Motor neuron (in vitro differentiated cells): ENCODE results near the gene MNDA. TPM values are rescaled to one million over a fixed set of nuclear protein-coding genes. Genes with fewer than 3 reads are reported as not detected.
"Not testable (repeated sequence)": the region's sequence is repeated elsewhere in the genome, so short reads cannot be mapped to it uniquely, and the experiment has no call there.

Source experiments
- ATAC-seq, 8 experiments: fragments of 200-7000 bp; cut with Tn5 transposase; replicated peaks in 6 of 8; 2 replicates each; pipeline ENCODE4 v1.8.0; 2021; ENCODE audit warnings: mild to moderate bottlenecking in 8 of 8, moderate library complexity in 8 of 8
- H3K27ac ChIP-seq, 2 donors: fragments of 250-450 bp; sonication (Bioruptor Pico); 2 replicates each; pipeline ENCODE4 v1.9.0; 2021; ENCODE audit warnings: antibody characterized with exemption in 2 of 2, mild to moderate bottlenecking in 2 of 2, moderate library complexity in 1 of 2
- H3K4me1 ChIP-seq, 2 donors: fragments of 250-450 bp; sonication (Bioruptor Pico); replicated peaks in 1 of 2; 2 replicates each; pipeline ENCODE4 v1.6.1; 2021; ENCODE audit warnings: antibody characterized with exemption in 2 of 2, mild to moderate bottlenecking in 2 of 2, moderate library complexity in 1 of 2
- H3K4me3 ChIP-seq, 5 donors: fragments of 250-450 bp; sonication (Bioruptor Pico); 2 replicates each; pipeline ENCODE4 v1.9.0; 2021; ENCODE audit warnings: antibody characterized with exemption in 5 of 5, mild to moderate bottlenecking in 5 of 5, moderate library complexity in 4 of 5
- WGBS, 10 experiments: fragments of 450-650 bp; shearing (Covaris generic); methylation state at CpG; one replicate each; pipeline ENCODE4 v1.0.0; 2022; 5-methylcytosine and 5-hydroxymethylcytosine counted together
- in situ Hi-C, 9 experiments: fragments of 400-800 bp; cut with MboI; loops; one replicate each; pipeline ENCODE4 v1.15.0; 2021; ENCODE audit warnings: low sequenced_read_pairs in 9 of 9, low pct_unique_long_range_greater_than_20kb in 2 of 9; ENCODE audit not compliant: unreplicated experiment in 9 of 9
- total RNA-seq, 8 experiments: library from RNA; unstranded; fragments of 300-600 nt; gene quantifications; 2 replicates each; pipeline versions ENCODE4 v1.2.3 to v1.2.4, GENCODE V29; 2022

Gene MNDA
- total RNA-seq, 8 experiments from 2014 or later: 0.22 TPM; not detected in 7

DNA sequence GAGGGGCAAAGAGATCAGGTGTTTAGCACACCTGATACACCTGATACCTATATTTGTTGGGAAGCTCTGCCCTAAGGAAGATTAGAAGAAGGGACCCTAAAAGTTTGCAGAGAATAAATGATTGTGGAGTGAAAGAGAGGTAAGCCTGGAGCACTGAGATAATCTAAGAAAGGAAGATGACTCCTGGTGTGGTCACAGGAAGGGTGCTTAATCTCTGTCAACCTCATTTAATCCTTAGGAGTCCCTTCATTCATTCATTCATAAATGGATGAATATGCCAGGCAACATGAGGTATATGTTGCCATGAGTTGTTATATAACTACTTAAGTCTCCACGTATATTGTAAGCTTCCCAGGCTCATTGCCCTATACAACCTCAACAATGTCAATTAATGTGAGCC is 16.2 kb upstream of the MNDA start:
- H3K4me1 ChIP-seq: no peaks in the 10 kb centered on the region
- H3K4me3 ChIP-seq: no peak overlapping the region
- no peak for ATAC-seq
- WGBS, 10 experiments: 0 to 86% (median 40%) methylated on average over 1 of the region's 1 CpG; no CpG with 5 or more reads in 1 of the 10 experiments
- in situ Hi-C loops: no loop called here
- H3K27ac ChIP-seq: no peak overlapping the region

DNA sequence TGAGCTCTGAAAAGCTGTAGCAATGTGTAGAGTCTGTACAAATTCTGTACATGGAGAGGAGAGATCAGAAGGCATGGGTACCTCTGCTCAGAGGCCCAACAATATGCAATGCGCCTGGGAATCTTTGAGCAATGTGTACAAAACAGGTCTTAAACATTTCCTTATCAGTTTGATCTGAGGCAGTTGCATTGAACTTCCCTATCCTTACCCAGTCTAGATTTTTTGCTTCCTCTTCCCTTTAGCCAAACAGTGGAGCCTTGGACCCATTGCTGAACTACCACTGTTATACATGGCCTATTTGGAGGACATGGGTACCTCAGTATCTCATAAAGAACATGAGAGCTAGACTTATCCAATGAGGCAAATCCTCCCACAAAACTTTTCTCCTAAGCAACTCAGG is 12.6 kb upstream of the MNDA start:
- 0 to 100% (median 83%) methylated on average over 1 of the region's 1 CpG; no CpG with 5 or more reads in 3 of the 10 experiments for WGBS, 10 experiments
- no peak for ATAC-seq
- Histone ChIP-seq H3K4me1 (no peaks in the 10 kb centered on the region), H3K4me3 (no peak overlapping the region), H3K27ac (no peak overlapping the region)
- in situ Hi-C loops: no loop called here

DNA sequence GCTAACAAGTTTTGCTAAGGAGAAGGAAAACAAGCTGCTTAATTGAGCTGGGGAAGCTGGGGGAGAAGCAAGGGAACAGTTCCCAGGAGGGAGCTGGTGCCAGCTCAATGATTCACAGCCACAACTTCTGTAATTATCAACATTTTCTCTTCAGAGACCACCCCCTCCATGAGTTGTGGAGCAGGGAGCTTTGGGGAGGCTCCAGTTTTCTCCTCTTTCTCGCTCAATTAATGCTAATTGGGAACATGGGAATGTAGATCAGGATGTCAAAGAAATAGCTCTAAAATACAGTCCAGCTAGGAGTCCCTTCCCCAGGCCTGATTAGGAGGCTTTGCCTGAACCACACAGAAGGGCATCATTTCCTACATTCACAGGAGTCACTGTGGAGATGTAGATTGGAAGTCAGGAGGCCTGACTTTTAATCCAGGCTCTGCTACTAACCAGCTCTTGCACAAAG is 12.1 kb upstream of the MNDA start:
- Histone ChIP-seq H3K4me1 (no peaks in the 10 kb centered on the region), H3K27ac (no peak overlapping the region), H3K4me3 (no peak overlapping the region)
- peak in 1 of 8 experiments; percentile 32 for ATAC-seq
- 0 to 75% (median 38%) methylated on average over 1 of the region's 1 CpG; no CpG with 5 or more reads in 2 of the 10 experiments for WGBS, 10 experiments
- in situ Hi-C loops: no loop called here

DNA sequence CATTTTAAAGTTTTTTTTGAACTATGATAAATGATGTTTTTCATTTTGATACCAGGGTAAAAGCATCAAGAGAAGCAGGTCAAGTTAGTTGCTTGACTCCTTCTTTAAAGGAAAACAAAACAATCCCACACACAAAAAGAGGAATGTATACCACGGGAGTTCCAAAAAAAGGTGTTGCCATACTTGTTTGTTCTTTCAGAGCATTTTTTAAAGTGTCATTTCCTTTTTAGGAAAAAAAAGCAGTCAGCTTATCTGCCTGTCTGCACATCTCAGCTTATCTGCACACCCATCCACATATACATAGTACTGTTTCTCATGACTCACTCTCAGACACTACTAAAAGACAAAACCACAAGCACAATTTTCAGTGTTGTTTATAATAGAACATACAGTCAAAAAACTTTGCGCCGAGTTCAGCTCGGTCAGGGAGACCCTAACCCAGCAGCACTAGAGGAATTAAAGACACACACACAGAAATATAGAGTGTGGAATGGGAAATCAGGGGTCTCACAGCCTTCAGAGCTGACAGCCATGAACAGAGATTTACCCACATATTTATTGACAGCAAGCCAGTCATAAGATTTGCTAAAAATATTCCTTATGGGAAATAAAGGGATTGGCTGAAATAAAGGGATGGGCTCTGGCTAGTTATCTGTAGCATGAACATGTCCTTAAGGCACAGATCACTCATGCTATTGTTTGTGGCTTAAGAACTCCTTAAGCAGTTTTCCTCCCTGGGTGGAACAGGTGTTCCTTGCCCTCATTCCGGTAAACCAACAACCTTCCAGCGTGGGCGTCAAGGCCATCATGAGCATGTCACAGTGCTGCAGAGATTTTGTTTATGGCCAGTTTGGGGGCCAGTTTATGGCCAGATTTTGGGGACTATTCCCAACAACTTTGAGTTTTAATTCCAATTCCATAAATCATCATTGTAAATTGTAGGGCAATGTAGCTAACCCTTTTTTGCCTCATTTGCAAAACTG is 11.4 kb upstream of the MNDA start:
- Histone ChIP-seq H3K27ac (no peak overlapping the region), H3K4me1 (no peaks in the 10 kb centered on the region), H3K4me3 (no peak overlapping the region)
- ATAC-seq: peak in 2 of 8 experiments; percentile 87 to 98
- 40 to 100% (median 73%) methylated on average over 1 to 7 of the region's 7 CpGs; no CpG with 5 or more reads in 1 of the 10 experiments for WGBS, 10 experiments
- in situ Hi-C loops: no loop called here

DNA sequence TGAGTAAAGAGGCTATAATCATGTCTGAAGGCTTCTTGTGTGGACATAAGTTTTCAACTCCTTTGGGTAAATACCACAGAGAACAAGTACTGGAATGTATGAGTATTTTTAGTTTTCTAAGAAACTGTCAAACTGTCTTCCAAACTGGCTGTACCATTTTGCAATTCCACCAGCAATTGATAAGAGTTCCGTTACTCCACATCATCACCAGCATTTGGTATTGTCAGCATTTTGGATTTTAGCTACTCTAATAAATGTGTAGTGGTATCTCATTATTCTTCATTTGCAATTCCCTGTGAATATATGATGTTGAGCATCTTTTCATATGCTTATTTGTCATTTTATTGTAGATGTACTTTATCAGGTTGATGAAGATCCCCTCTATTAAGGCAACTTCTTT is 9.4 kb upstream of the MNDA start:
- WGBS, 10 experiments: 9 to 100% (median 82%) methylated on average over 1 of the region's 1 CpG; no CpG with 5 or more reads in 2 of the 10 experiments
- no peak overlapping the region for H3K4me3 ChIP-seq
- in situ Hi-C loops: no loop called here
- H3K27ac ChIP-seq: no peak overlapping the region
- no peaks in the 10 kb centered on the region for H3K4me1 ChIP-seq
- no peak for ATAC-seq

DNA sequence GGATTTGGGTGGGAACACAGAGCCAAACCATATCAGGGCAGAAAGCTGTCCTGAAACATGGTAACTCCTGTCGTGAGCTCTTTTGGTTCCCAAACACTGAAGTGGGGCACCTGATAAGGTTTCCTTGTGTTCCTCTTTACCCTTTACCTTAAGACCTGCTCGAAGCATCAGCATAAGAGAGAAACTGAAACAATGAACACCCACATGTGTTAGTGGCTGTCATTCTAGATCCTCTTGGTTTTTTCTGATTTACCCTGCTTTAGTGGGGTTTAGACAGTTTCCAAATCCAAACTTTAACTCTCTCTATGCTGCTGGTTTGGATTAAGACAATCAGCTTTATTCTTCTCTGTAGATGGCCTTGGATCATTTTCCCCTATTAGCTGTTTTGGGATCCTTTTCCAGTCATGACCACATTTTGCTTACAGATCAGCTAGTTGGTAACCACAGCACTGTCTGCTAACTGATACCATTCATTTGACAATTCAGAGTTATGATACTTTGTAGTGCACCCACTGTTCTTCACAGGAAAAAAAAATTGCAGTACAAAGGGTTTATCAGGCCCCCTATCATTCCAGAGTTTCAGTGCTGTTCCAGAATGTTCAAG is 975 bp upstream of the MNDA start:
- Histone ChIP-seq H3K27ac (no peak overlapping the region), H3K4me1 (no peaks in the 10 kb centered on the region), H3K4me3 (no peak overlapping the region)
- ATAC-seq: no peak
- 0 to 68% (median 45%) methylated on average over 1 to 2 of the region's 2 CpGs for WGBS, 10 experiments
- in situ Hi-C loops: loop anchor here in 1 of 9 experiments (25.0 kb wide), 1 partner anchor 107 kb away; the partner anchor contains the start of gene PYHIN1

DNA sequence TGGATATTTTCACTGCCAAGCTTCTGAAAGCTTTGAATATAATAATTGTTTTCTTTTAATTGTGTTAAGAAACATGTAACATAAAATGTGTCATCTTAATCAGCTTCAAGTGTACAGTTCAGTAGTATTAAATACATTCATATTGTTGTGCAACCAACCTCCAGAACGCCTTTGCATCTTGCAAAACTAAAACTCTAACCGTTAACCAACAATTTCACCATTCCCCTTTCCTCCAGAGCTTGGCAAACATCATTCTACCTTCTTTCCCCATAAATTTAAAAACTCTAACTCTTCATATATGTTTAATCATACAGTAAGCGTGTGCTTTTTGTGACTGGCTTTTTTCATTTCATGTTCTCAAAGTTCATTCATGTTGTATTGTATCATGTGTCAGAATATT is 2.1 kb downstream of the MNDA start:
- H3K4me3 ChIP-seq: no peak overlapping the region
- WGBS, 10 experiments: 0 to 92% (median 51%) methylated on average over 2 to 3 of the region's 3 CpGs
- no peak overlapping the region for H3K27ac ChIP-seq
- in situ Hi-C loops: loop anchor here in 1 of 9 experiments (25.0 kb wide), 1 partner anchor 104 kb away; the partner anchor contains the start of gene PYHIN1
- ATAC-seq: no peak
- H3K4me1 ChIP-seq: no peaks in the 10 kb centered on the region

DNA sequence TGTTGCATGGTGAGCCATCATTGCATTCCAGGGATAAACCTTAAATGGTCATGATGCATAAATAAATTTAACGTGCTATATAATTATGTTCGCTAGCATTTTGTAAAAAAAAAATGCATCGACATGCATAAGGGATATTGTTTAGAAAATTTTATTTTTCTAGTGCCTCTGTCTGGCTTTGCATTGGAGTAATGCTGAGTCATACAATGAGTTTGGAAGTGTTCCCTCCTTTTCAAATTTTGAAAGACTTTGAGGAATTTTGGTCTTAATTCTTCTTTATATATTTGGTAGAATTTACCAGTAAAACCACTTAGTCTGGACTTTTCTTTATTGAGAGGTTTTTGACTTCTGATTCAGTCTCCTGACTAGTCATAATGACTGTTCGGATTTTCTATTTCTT is 4.9 kb downstream of the MNDA start:
- in situ Hi-C loops: loop anchor here in 1 of 9 experiments (25.0 kb wide), 1 partner anchor 101 kb away; the partner anchor contains the start of gene PYHIN1
- WGBS, 10 experiments: 8 to 86% (median 71%) methylated on average over 4 of the region's 4 CpGs

DNA sequence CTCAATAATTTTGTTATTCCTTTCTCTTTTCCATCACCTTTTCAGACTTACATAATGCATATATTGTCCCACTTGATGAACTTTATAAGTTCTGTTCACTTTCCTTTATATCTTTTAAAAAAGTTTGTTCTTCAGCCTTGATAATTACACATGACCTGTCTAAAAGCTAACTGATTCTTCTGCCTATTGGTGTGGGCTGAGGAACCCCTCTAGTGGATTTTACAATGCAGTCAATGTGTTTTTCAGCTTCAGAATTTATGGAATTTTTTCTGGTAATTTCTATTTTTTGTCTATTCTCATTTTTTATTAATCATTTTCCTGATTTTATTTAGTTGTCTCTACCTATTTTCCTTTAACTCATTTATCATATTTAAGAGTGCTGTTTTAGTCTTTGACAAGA is 7.5 kb downstream of the MNDA start:
- no peak for ATAC-seq
- Histone ChIP-seq H3K4me1 (no peaks in the 10 kb centered on the region), H3K4me3 (no peak overlapping the region), H3K27ac (no peak overlapping the region)
- in situ Hi-C loops: loop anchor here in 1 of 9 experiments (25.0 kb wide), 1 partner anchor 99 kb away; the partner anchor contains the start of gene PYHIN1

More for the DNA sequence above, 4.9 kb downstream of the MNDA start:
- ATAC-seq: no peak
- H3K4me3 ChIP-seq: no peak overlapping the region
- H3K27ac ChIP-seq: no peak overlapping the region
- no peaks in the 10 kb centered on the region for H3K4me1 ChIP-seq

DNA sequence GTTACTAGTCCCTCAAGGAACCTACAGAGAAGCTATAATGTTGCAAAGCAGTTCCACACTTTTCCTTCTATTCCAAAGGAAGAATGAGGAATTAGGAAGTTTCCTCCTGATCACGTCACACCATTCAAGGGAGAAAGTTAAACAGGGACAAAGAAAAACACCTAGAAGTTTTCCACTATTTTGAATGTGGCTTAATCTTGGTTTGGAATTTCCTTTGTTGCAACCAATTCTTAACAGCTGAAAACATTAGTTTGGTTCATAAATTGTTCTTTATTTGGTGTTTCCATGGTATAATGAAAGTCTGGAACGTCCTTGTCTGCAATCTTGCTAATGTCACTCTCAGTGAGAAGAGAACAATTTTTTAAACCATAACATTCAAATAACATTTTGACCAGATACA is 8.4 kb downstream of the MNDA start:
- Histone ChIP-seq H3K4me1 (no peaks in the 10 kb centered on the region), H3K4me3 (no peak overlapping the region), H3K27ac (no peak overlapping the region)
- in situ Hi-C loops: loop anchor here in 1 of 9 experiments (25.0 kb wide), 1 partner anchor 98 kb away; the partner anchor contains the start of gene PYHIN1
- WGBS, 10 experiments: 0 to 83% (median 62%) methylated on average over 1 to 2 of the region's 2 CpGs
- ATAC-seq: no peak

DNA sequence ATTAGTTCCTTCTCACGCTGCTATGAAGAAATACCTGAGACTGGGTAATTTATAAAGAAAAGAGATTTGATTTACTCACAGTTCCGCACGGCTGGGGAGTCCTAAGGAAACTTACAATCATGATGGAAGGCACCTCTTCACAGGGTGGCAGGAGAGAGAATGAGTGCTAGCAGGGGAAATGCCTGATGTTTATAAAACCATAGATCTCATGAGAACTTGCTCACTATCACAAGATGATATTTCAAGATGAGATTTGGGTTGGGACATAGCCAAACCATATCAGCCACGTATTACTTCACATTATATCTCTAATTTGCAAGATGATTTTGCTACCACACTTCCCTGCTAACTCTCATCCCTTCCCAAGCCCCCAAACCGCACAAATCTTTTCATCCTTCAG is 9.1 kb downstream of the MNDA start:
- ATAC-seq: no peak
- H3K4me3 ChIP-seq: no peak overlapping the region
- no peaks in the 10 kb centered on the region for H3K4me1 ChIP-seq
- 0 to 77% (median 58%) methylated on average over 2 to 5 of the region's 5 CpGs; no CpG with 5 or more reads in 1 of the 10 experiments for WGBS, 10 experiments
- in situ Hi-C loops: loop anchor here in 1 of 9 experiments (25.0 kb wide), 1 partner anchor 97 kb away; the partner anchor contains the start of gene PYHIN1
- no peak overlapping the region for H3K27ac ChIP-seq

DNA sequence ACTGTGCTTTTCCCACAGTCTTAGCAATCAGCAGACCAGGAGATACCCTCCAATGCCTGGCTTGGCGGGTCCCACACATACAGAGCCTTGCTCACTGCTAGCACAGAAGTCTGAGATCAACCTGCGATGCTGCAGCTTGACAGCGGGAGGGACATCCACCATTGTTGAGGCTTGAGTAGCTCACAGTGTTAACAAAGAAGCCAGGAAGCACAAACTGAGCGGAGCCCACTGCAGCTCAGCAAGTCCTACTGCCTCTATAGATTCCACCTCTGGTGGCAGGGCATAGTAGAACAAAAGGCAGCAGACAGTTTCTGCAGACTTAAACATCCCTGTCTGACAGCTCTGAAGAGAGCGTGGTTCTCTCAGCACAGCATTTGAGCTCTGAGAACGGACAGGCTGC is 33.4 kb downstream of the MNDA start:
- WGBS, 10 experiments: 0 to 70% (median 32%) methylated on average over 1 to 6 of the region's 6 CpGs; no CpG with 5 or more reads in 4 of the 10 experiments
- Histone ChIP-seq H3K27ac (no peak overlapping the region), H3K4me1 (no peaks in the 10 kb centered on the region), H3K4me3 (no peak overlapping the region)
- in situ Hi-C loops: no loop called here
- no peak for ATAC-seq

DNA sequence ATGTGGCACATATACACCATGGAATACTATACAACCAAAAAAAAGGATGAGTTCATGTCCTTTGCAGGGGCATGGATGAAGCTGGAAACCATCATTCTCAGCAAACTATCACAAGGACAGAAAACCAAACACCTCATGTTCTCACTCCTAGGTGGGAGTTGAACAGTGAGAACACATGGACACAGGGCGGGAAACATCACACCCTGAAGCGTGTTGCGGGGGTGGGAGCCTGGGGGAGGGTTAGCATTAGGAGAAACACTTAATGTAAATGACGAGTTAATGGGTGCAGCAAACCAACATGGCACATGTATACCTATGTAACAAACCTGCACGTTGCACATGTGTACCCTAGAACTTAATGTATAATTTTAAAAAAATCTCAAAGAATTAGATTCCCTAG is 39.3 kb downstream of the MNDA start:
- ATAC-seq, H3K4me3 ChIP-seq, in situ Hi-C loops, H3K27ac ChIP-seq, H3K4me1 ChIP-seq: not testable (repeated sequence)
- WGBS, 10 experiments: 20 to 100% (median 86%) methylated on average over 1 to 4 of the region's 5 CpGs; no CpG with 5 or more reads in 5 of the 10 experiments
